Measurements from ENCODE around the gene DEPDC4. TPM values are rescaled to one million over a fixed set of nuclear protein-coding genes. Genes with fewer than 3 reads are reported as not detected.

Gene DEPDC4
- total RNA-seq, result 2.8 TPM

GRCh38 chr12:100266835-100267602, at the start of gene DEPDC4, which contains the start of gene SCYL2:
DEPDC4 (minus strand) TSS chr12:100267079; CDS start chr12:100267076, 3 bp downstream.
SCYL2 (plus strand) TSS chr12:100267177; CDS start chr12:100282971, 15,794 bp downstream.

DNA sequence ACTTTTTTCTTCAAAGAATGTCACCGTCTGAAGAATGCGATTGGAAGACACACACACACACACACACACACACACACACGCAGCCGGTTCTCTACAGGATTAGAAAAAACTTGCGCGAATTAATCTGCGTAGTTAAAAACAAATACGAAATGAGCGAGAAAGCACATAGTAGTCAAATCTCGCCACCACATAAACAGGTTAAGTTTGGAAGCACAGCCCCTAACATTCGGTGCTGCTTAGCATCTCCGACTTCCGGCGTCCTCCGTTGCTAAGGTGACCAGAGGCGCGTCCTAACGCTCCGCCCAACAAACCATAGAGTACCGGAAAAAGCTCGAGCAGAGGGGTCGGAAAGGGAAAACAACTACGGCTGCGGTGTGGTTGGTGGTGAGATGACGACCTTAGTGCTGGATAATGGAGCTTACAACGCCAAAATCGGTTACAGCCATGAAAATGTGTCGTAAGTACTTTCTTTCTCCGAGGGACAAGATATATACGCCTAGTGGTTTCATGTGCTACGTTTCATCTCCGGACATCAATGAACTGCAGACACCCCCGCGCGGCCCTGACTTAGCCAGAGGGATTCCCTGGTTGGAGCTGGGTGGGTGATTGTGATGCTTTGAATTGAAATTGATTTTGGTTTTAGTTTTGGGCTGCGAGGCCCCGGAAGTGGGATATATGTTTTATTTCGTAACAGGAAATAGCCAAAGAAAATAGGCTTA, 66.3 kb downstream of the DEPDC4 start, which contains the start of gene ACTR6:
Gene ACTR6 (plus strand): TSS at position 353 of the 719 bp plus-strand sequence. CDS start 37 bp downstream, at position 390.

Small RNAs within 50 kb of the gene (small RNA-seq; reads per million reads assigned to genes)
- gene RF00019, result not detected

Other genes starting within 250 kb of the DEPDC4 start
- gene BLTP3B, start 124.2 kb downstream of the DEPDC4 start, total RNA-seq, result 103 TPM
- gene ACTR6, start 66.3 kb downstream of the DEPDC4 start, total RNA-seq, result 44.5 TPM
- gene SCYL2, start 98 bp upstream of the DEPDC4 start, total RNA-seq, result 116 TPM
- 10.1 TPM for gene SLC17A8, start 90.0 kb upstream of the DEPDC4 start, total RNA-seq
- gene NR1H4, start 206.8 kb upstream of the DEPDC4 start, total RNA-seq, result 1.2 TPM

Data from diencephalon (tissue), 1 donor.